T-helper 1 cell treated with Interleukin-12 subunit alpha and Interleukin-12 subunit beta and Interleukin-4 antibody, amounts not matched to agents 30 μg/mL and 1 μg/mL, for 36 hours (primary cell): ENCODE measurements around the gene CHIA.
"Not testable (repeated sequence)": the region's sequence is repeated elsewhere in the genome, so short reads cannot be mapped to it uniquely, and the experiment has no call there.

Source experiments
- H3K27ac Mint-ChIP-seq: one replicate; pipeline ENCODE4 v1.8.0; 2021; ENCODE audit warnings: mild to moderate bottlenecking, mixed read lengths
- H3K27me3 Mint-ChIP-seq: one replicate; pipeline ENCODE4 v1.8.0; 2021; ENCODE audit warnings: low read depth, mixed read lengths
- H3K36me3 Mint-ChIP-seq: one replicate; pipeline ENCODE4 v1.8.0; 2021; ENCODE audit warnings: low read depth, mixed read lengths
- H3K4me1 Mint-ChIP-seq: one replicate; pipeline ENCODE4 v1.8.0; 2021; ENCODE audit warnings: low read depth, mixed read lengths
- H3K4me3 Mint-ChIP-seq: one replicate; pipeline ENCODE4 v1.8.0; 2021; ENCODE audit warnings: mild to moderate bottlenecking, moderate library complexity, mixed read lengths
- H3K9me3 Mint-ChIP-seq: one replicate; pipeline ENCODE4 v1.8.0; 2021; ENCODE audit warnings: mixed read lengths

The CHIA gene

GRCh38 chr1:111320066-111320879 is 29.6 kb downstream of the CHIA start:
- Mint-ChIP-seq H3K9me3 (no peaks in the 10 kb centered on the region), H3K4me3 (no peak overlapping the region), H3K27ac (no peak overlapping the region), H3K4me1 (peaks cover 5% of the 10 kb centered on the region), H3K36me3 (no peaks in the 10 kb centered on the region), H3K27me3 (peaks cover 3% of the 10 kb centered on the region)

GRCh38 chr1:111323231-111323630 is 32.6 kb downstream of the CHIA start:
- Mint-ChIP-seq H3K36me3 (peaks cover 2% of the 10 kb centered on the region), H3K4me1 (peaks cover 5% of the 10 kb centered on the region), H3K4me3 (no peak overlapping the region), H3K9me3 (peaks cover 11% of the 10 kb centered on the region), H3K27me3 (peaks cover 9% of the 10 kb centered on the region), H3K27ac (no peak overlapping the region)

GRCh38 chr1:111332190-111332589 is 41.5 kb downstream of the CHIA start:
- peaks cover 10% of the 10 kb centered on the region for H3K36me3 Mint-ChIP-seq
- H3K27me3 Mint-ChIP-seq = peaks cover 14% of the 10 kb centered on the region
- H3K4me1 Mint-ChIP-seq = no peaks in the 10 kb centered on the region
- no peak overlapping the region for H3K4me3 Mint-ChIP-seq
- H3K27ac Mint-ChIP-seq = no peak overlapping the region
- H3K9me3 Mint-ChIP-seq = peaks cover 33% of the 10 kb centered on the region

GRCh38 chr1:111334169-111334568 is 43.5 kb downstream of the CHIA start:
- peaks cover 21% of the 10 kb centered on the region for H3K9me3 Mint-ChIP-seq
- H3K27me3 Mint-ChIP-seq = peaks cover 9% of the 10 kb centered on the region
- H3K4me1 Mint-ChIP-seq = no peaks in the 10 kb centered on the region
- H3K4me3 Mint-ChIP-seq = no peak overlapping the region
- H3K36me3 Mint-ChIP-seq = peaks cover 5% of the 10 kb centered on the region
- H3K27ac Mint-ChIP-seq = no peak overlapping the region

GRCh38 chr1:111335214-111335877 is 44.7 kb downstream of the CHIA start:
- not testable (repeated sequence) for H3K36me3 Mint-ChIP-seq, H3K4me1 Mint-ChIP-seq, H3K27me3 Mint-ChIP-seq, H3K4me3 Mint-ChIP-seq, H3K27ac Mint-ChIP-seq
- H3K9me3 Mint-ChIP-seq = peaks cover 15% of the 10 kb centered on the region

- not testable (repeated sequence) for H3K4me3 Mint-ChIP-seq, H3K27me3 Mint-ChIP-seq, H3K9me3 Mint-ChIP-seq, H3K4me1 Mint-ChIP-seq, H3K36me3 Mint-ChIP-seq, H3K27ac Mint-ChIP-seq
Measured at GRCh38 chr1:111338849-111339248, 48.2 kb downstream of the CHIA start.

- Mint-ChIP-seq H3K4me1 (peaks cover 16% of the 10 kb centered on the region), H3K27me3 (peaks cover 21% of the 10 kb centered on the region), H3K9me3 (no peaks in the 10 kb centered on the region), H3K27ac (peak overlapping the region; percentile 73), H3K4me3 (peak overlapping the region; percentile 84), H3K36me3 (no peaks in the 10 kb centered on the region)
Measured at GRCh38 chr1:111346089-111346885, 55.6 kb downstream of the CHIA start.

- Mint-ChIP-seq H3K4me1 (peaks cover 16% of the 10 kb centered on the region), H3K27me3 (peaks cover 21% of the 10 kb centered on the region), H3K27ac (no peak overlapping the region), H3K9me3 (no peaks in the 10 kb centered on the region), H3K4me3 (peak overlapping the region; percentile 84), H3K36me3 (no peaks in the 10 kb centered on the region)
Measured at GRCh38 chr1:111347026-111347425, 56.4 kb downstream of the CHIA start.

GRCh38 chr1:111351700-111352099 is 61.0 kb downstream of the CHIA start:
- peaks cover 9% of the 10 kb centered on the region for H3K27me3 Mint-ChIP-seq
- H3K9me3 Mint-ChIP-seq = no peaks in the 10 kb centered on the region
- peaks cover 13% of the 10 kb centered on the region for H3K4me1 Mint-ChIP-seq
- H3K36me3 Mint-ChIP-seq = no peaks in the 10 kb centered on the region
- H3K4me3 Mint-ChIP-seq = no peak overlapping the region
- no peak overlapping the region for H3K27ac Mint-ChIP-seq

- no peaks in the 10 kb centered on the region for H3K9me3 Mint-ChIP-seq
- H3K27ac Mint-ChIP-seq = no peak overlapping the region
- no peaks in the 10 kb centered on the region for H3K36me3 Mint-ChIP-seq
- no peaks in the 10 kb centered on the region for H3K27me3 Mint-ChIP-seq
- H3K4me3 Mint-ChIP-seq = no peak overlapping the region
- H3K4me1 Mint-ChIP-seq = peaks cover 3% of the 10 kb centered on the region
Measured at GRCh38 chr1:111354584-111354983, 63.9 kb downstream of the CHIA start.

- Mint-ChIP-seq H3K36me3 (no peaks in the 10 kb centered on the region), H3K9me3 (no peaks in the 10 kb centered on the region)
Measured at GRCh38 chr1:111358964-111359363, 68.3 kb downstream of the CHIA start.

GRCh38 chr1:111359376-111359775 is 68.7 kb downstream of the CHIA start:
- Mint-ChIP-seq H3K4me3 (no peak overlapping the region), H3K9me3 (no peaks in the 10 kb centered on the region), H3K27me3 (no peaks in the 10 kb centered on the region), H3K4me1 (peaks cover 2% of the 10 kb centered on the region), H3K27ac (no peak overlapping the region), H3K36me3 (no peaks in the 10 kb centered on the region)

More at GRCh38 chr1:111358964-111359363, 68.3 kb downstream of the CHIA start:
- Mint-ChIP-seq H3K27ac (no peak overlapping the region), H3K27me3 (no peaks in the 10 kb centered on the region), H3K4me3 (no peak overlapping the region), H3K4me1 (peaks cover 3% of the 10 kb centered on the region)

- H3K9me3 Mint-ChIP-seq, H3K4me1 Mint-ChIP-seq, H3K4me3 Mint-ChIP-seq, H3K27me3 Mint-ChIP-seq, H3K36me3 Mint-ChIP-seq, H3K27ac Mint-ChIP-seq: not testable (repeated sequence)
Measured at GRCh38 chr1:111360257-111360656, 69.6 kb downstream of the CHIA start.

- H3K4me1 Mint-ChIP-seq = no peaks in the 10 kb centered on the region
- H3K27ac Mint-ChIP-seq = no peak overlapping the region
- no peaks in the 10 kb centered on the region for H3K36me3 Mint-ChIP-seq
- H3K4me3 Mint-ChIP-seq = no peak overlapping the region
- peaks cover 12% of the 10 kb centered on the region for H3K27me3 Mint-ChIP-seq
- no peaks in the 10 kb centered on the region for H3K9me3 Mint-ChIP-seq
Measured at GRCh38 chr1:111361761-111362160, 71.1 kb downstream of the CHIA start.

- H3K27me3 Mint-ChIP-seq = peaks cover 21% of the 10 kb centered on the region
- no peak overlapping the region for H3K27ac Mint-ChIP-seq
- no peak overlapping the region for H3K4me3 Mint-ChIP-seq
- no peaks in the 10 kb centered on the region for H3K4me1 Mint-ChIP-seq
- H3K36me3 Mint-ChIP-seq = no peaks in the 10 kb centered on the region
- H3K9me3 Mint-ChIP-seq = no peaks in the 10 kb centered on the region
Measured at GRCh38 chr1:111364690-111365089, 74.0 kb downstream of the CHIA start.
